GM12878 (cell line): Measurements from ENCODE around the gene EXOC4. TPM values are rescaled to one million over a fixed set of nuclear protein-coding genes. Genes with fewer than 3 reads are reported as not detected.

Experiments
- ATAC-seq: fragments of 200-7000 bp; cut with Tn5 transposase; 3 replicates; pipeline ENCODE4 v1.9.1; 2020; ENCODE audit warnings: mild to moderate bottlenecking, moderate library complexity
- BruUV-seq: library from RNA; stranded (reverse); fragments of 400-500 nt; replicated peaks from 2 replicates; lab custom pipeline; 2021; lab: Mats Ljungman, UMichigan
- CTCF ChIA-PET: fragments of 300-600 bp; sonication (Branson Sonifier 250); formaldehyde crosslinking; extraction: SDS; loops from one replicate; lab custom pipeline; 2021; ENCODE audit warnings: inconsistent platforms; lab: Yijun Ruan, JAX
- POLR2A ChIA-PET: fragments of 350-600 bp; formaldehyde crosslinking; extraction: SDS; loops from one replicate; lab custom pipeline; 2021; ENCODE audit warnings: inconsistent platforms; lab: Charles Lee
- RAD21 ChIA-PET: fragments of 300-600 bp; sonication (Branson Sonifier 250); formaldehyde crosslinking; loops from one replicate; lab custom pipeline; 2023; ENCODE audit warnings: antibody characterized with exemption; ENCODE audit not compliant: unreplicated experiment; lab: Charles Lee
- SMC1A ChIA-PET: fragments of 300-600 bp; sonication (Branson Sonifier 250); formaldehyde crosslinking; loops from one replicate; lab custom pipeline; 2023; ENCODE audit not compliant: unreplicated experiment, uncharacterized antibody; lab: Charles Lee
- DNase-seq: peaks from one replicate; pipeline ENCODE4 v3.0.0-alpha.2; 2011; ENCODE audit warnings: low read depth, low spot score
- FAIRE-seq: peaks from 3 replicates; lab custom pipeline; 2011; peaks lifted over from hg19 to GRCh38; lab: Jason Lieb, UNC
- H2AFZ ChIP-seq: 2 replicates; pipeline ENCODE4 v1.6.0; 2011; ENCODE audit warnings: low read depth, low read length, control low read depth; ENCODE audit not compliant: control insufficient read depth
- H3K27ac ChIP-seq: 2 replicates; pipeline ENCODE4 v1.5.1; 2011; ENCODE audit warnings: control low read depth; ENCODE audit not compliant: control insufficient read depth, insufficient read depth
- H3K27me3 ChIP-seq, 2 experiments: replicated peaks in 1 of 2; 2 replicates each; pipeline versions ENCODE4 v1.6.0 to v1.6.1; 2011; ENCODE audit warnings: low read length in 1 of 2; ENCODE audit not compliant: control insufficient read depth in 2 of 2, insufficient read depth in 2 of 2
- H3K36me3 ChIP-seq, 2 experiments: 2 replicates each; pipeline ENCODE4 v1.5.1; 2011; ENCODE audit warnings: low read length in 1 of 2; ENCODE audit not compliant: control insufficient read depth in 2 of 2, insufficient read depth in 2 of 2
- H3K4me1 ChIP-seq: 2 replicates; pipeline ENCODE4 v1.6.1; 2011; ENCODE audit warnings: mild to moderate bottlenecking, low read length, moderate library complexity, mixed read lengths; ENCODE audit not compliant: control insufficient read depth, insufficient read depth
- H3K4me2 ChIP-seq: 2 replicates; pipeline ENCODE4 v1.6.0; 2011; ENCODE audit warnings: control low read depth; ENCODE audit not compliant: control insufficient read depth, insufficient read depth
- H3K4me3 ChIP-seq: fragments of 200-600 bp; sonication (generic); 2 replicates; pipeline ENCODE4 v1.5.1; 2016
- H3K79me2 ChIP-seq: 2 replicates; pipeline ENCODE4 v1.6.0; 2011; ENCODE audit warnings: low read length; ENCODE audit not compliant: control insufficient read depth, insufficient read depth
- H3K9ac ChIP-seq: 2 replicates; pipeline ENCODE4 v1.8.0; 2011; ENCODE audit warnings: low read length, control low read depth, mixed read lengths; ENCODE audit not compliant: control insufficient read depth, insufficient read depth
- H3K9me3 ChIP-seq: replicated peaks from 3 replicates; pipeline ENCODE4 v1.5.1; 2011; ENCODE audit warnings: mild to moderate bottlenecking, low read length; ENCODE audit not compliant: control insufficient read depth, insufficient read depth
- H4K20me1 ChIP-seq: 2 replicates; pipeline ENCODE4 v1.6.0; 2011; ENCODE audit not compliant: control insufficient read depth, insufficient read depth
- ATF7 ChIP-seq: fragments of 450-650 bp; IDR thresholded peaks from 2 replicates; pipeline ENCODE4 v1.6.1; 2016; ENCODE audit warnings: low read depth, mild to moderate bottlenecking
- BHLHE40 ChIP-seq, 2 experiments: fragments of 450-650 bp in 1 of 2; IDR thresholded peaks; 2 replicates each; pipeline ENCODE4 v1.6.1; 2011 to 2017; ENCODE audit warnings: low read depth in 2 of 2, borderline replicate concordance in 1 of 2, improper control_type of control experiment in 1 of 2, low read length in 1 of 2, mild to moderate bottlenecking in 1 of 2
- CBFB ChIP-seq: IDR thresholded peaks from 2 replicates; pipeline ENCODE4 v1.6.1; 2016; ENCODE audit warnings: antibody characterized with exemption, low read depth
- CTCF ChIP-seq, 3 experiments: IDR thresholded peaks in 2 of 3; conservative IDR thresholded peaks in 1 of 3; 2 replicates each; pipeline ENCODE4 v1.5.1; 2011; ENCODE audit warnings: low read depth in 3 of 3, low read length in 3 of 3, mild to moderate bottlenecking in 3 of 3, control low read depth in 2 of 3, moderate library complexity in 2 of 3, inconsistent platforms in 1 of 3, mixed read lengths in 1 of 3; ENCODE audit not compliant: control insufficient read depth in 2 of 3, insufficient read depth in 1 of 3; ENCODE audit errors: extremely low read depth in 1 of 3
- DPF2 ChIP-seq: fragments of 450-650 bp; IDR thresholded peaks from 2 replicates; pipeline ENCODE4 v1.6.1; 2017; ENCODE audit warnings: mild to moderate bottlenecking
- EGR1 ChIP-seq, 2 experiments: IDR thresholded peaks; 1 replicate in 1 of 2; 2 replicates in 1 of 2; pipeline ENCODE4 v1.6.1; 2011 to 2012; ENCODE audit warnings: low read depth in 2 of 2, low read length in 2 of 2, borderline replicate concordance in 1 of 2, mild to moderate bottlenecking in 1 of 2, moderate library complexity in 1 of 2
- ELK1 ChIP-seq: IDR thresholded peaks from 2 replicates; pipeline ENCODE4 v1.6.1; 2012; ENCODE audit warnings: low read depth, low read length, improper control_type of control experiment
- ESRRA ChIP-seq: IDR thresholded peaks from 2 replicates; pipeline ENCODE4 v1.6.1; 2012; ENCODE audit warnings: mild to moderate bottlenecking, low read length, improper control_type of control experiment
- FOXM1 ChIP-seq: IDR thresholded peaks from 2 replicates; pipeline ENCODE4 v1.6.1; 2012; ENCODE audit warnings: low read depth, mild to moderate bottlenecking, inconsistent platforms, low read length, moderate library complexity
- GATAD2B ChIP-seq: fragments of 450-650 bp; conservative IDR thresholded peaks from 2 replicates; pipeline ENCODE4 v1.6.1; 2017; ENCODE audit warnings: low read depth, mild to moderate bottlenecking, moderate library complexity
- LARP7 ChIP-seq: fragments of 450-650 bp; IDR thresholded peaks from 2 replicates; pipeline ENCODE4 v1.6.1; 2017; ENCODE audit warnings: mild to moderate bottlenecking
- MEF2A ChIP-seq: IDR thresholded peaks from 2 replicates; pipeline ENCODE4 v1.6.1; 2011; ENCODE audit warnings: low read depth, mild to moderate bottlenecking, low read length, moderate library complexity; ENCODE audit not compliant: insufficient read depth
- RAD21 ChIP-seq: IDR thresholded peaks from 2 replicates; pipeline ENCODE4 v1.6.1; 2011; ENCODE audit warnings: mild to moderate bottlenecking, low read depth, low read length, moderate library complexity; ENCODE audit not compliant: insufficient read depth
- SREBF1 ChIP-seq: IDR thresholded peaks from 2 replicates; pipeline ENCODE4 v1.6.1; 2012; ENCODE audit warnings: mild to moderate bottlenecking, low read length
- SUZ12 ChIP-seq: fragments of 200-600 bp; sonication (generic); IDR thresholded peaks from one replicate; pipeline ENCODE4 v1.6.1; 2018; ENCODE audit warnings: antibody characterized with exemption, mild to moderate bottlenecking; ENCODE audit not compliant: unreplicated experiment
- TBL1XR1 ChIP-seq: IDR thresholded peaks from 2 replicates; pipeline ENCODE4 v1.6.1; 2012; ENCODE audit warnings: low read depth, low read length, improper control_type of control experiment
- TCF12 ChIP-seq: IDR thresholded peaks from 2 replicates; pipeline ENCODE4 v1.6.1; 2011; ENCODE audit warnings: low read depth, mild to moderate bottlenecking, low read length
- ZBTB40 ChIP-seq: fragments of 450-650 bp; IDR thresholded peaks from 2 replicates; pipeline ENCODE4 v1.6.1; 2016; ENCODE audit warnings: mild to moderate bottlenecking, moderate library complexity, borderline replicate concordance
- WGBS: methylation state at CpG from one replicate; pipeline ENCODE4 v1.1.6; 2016; ENCODE audit warnings: low lambda C conversion rate; ENCODE audit not compliant: insufficient replicate concordance, insufficient coverage; ENCODE audit errors: missing lambda C conversion rate; 5-methylcytosine and 5-hydroxymethylcytosine counted together
- in situ Hi-C: fragments of 300-500 bp; cut with MboI; formaldehyde crosslinking; loops from 9 replicates; pipeline ENCODE4 v1.14.3; 2018; ENCODE audit warnings: mixed read lengths
- intact Hi-C: fragments of 100-400 bp; cut with micrococcal nuclease; formaldehyde crosslinking; loops from one replicate; pipeline ENCODE4 v1.14.2; 2022; ENCODE audit not compliant: unreplicated experiment
- polyA plus RNA-seq, 11 experiments: library from polyadenylated mRNA; depleted of rRNA in 4 of 11; unstranded in 6 of 11; stranded (reverse) in 5 of 11; fragments of >200 nt; fragmentation: Nextera tagmentation in 4 of 11; fragmentation: Illumina TruSeq in 1 of 11; extraction: Ambion mirVana in 4 of 11; extraction: Trizol in 1 of 11; gene quantifications; 1 replicate in 1 of 11; 2 replicates in 10 of 11; pipeline versions ENCODE4 v1.2.1 to v1.2.3, GENCODE V29; 2011 to 2016; ENCODE audit warnings: inconsistent platforms in 2 of 11, missing spikeins in 2 of 11, low read depth in 1 of 11
- total RNA-seq, 4 experiments: library from RNA; depleted of rRNA in 3 of 4; stranded (reverse); fragments of >200 nt in 3 of 4; fragmentation: Illumina TruSeq in 1 of 4; extraction: Trizol in 1 of 4; gene quantifications; 2 replicates each; pipeline versions ENCODE4 v1.2.1 to v1.2.3, GENCODE V29; 2013 to 2021

The EXOC4 gene
- total and polyA plus RNA-seq, 10 of the 15 experiments (the other 5 are each of a cell fraction or from before 2014, with no cell fraction given), result 13.2 to 44.5 (median 29.6) TPM

GRCh38 chr7:133536450-133536849 is 283.6 kb downstream of the EXOC4 start (continued):
- no peak for TF ChIP-seq BHLHE40 (IDR thresholded peaks at IDR 0.05; ENCODE audit: borderline replicate concordance in 1 of 2, low read depth in 2 of 2, low read length in 1 of 2)
- no peak for TF ChIP-seq CTCF (IDR thresholded peaks at IDR 0.05 in 2 of 3, conservative IDR thresholded peaks at IDR 0.05 in 1 of 3; ENCODE audit: control insufficient read depth in 2 of 3, extremely low read depth in 1 of 3, insufficient read depth in 1 of 3, low read depth in 3 of 3, low read length in 3 of 3)
- TF ChIP-seq MEF2A, result no peak
- no peak for TF ChIP-seq ATF7
- TF ChIP-seq, all 136 proteins: peak for 0

GRCh38 chr7:133539016-133539415 is 286.1 kb downstream of the EXOC4 start:
- Histone ChIP-seq H3K9ac (no peak overlapping the region), H3K4me2 (no peak overlapping the region), H3K27ac (no peak overlapping the region), H3K4me1 (no peaks in the 10 kb centered on the region), H3K79me2 (no peaks in the 10 kb centered on the region), H4K20me1 (no peaks in the 10 kb centered on the region), H3K36me3 (no peaks in the 10 kb centered on the region), H2AFZ (no peak overlapping the region), H3K9me3 (no peaks in the 10 kb centered on the region), H3K27me3 (no peaks in the 10 kb centered on the region), H3K4me3 (no peak overlapping the region)
- SMC1A ChIA-PET, result no interaction called here
- ATAC-seq, result no peak
- POLR2A ChIA-PET, result no interaction called here
- CTCF ChIA-PET, result no interaction called here
- in situ Hi-C loops (no loop called here), intact Hi-C loops (no loop called here)
- BruUV-seq, result no TSS peak
- DNase-seq, result no peak
- 95% methylated on average over 2 of the region's 2 CpGs for WGBS
- FAIRE-seq, result no peak
- RAD21 ChIA-PET, result no interaction called here
- TF ChIP-seq ZBTB40 (no peak), CBFB (no peak), ESRRA (no peak), LARP7 (no peak), TBL1XR1 (no peak), FOXM1 (no peak), ELK1 (no peak), SREBF1 (no peak), EGR1 (IDR thresholded peaks at IDR 0.05; ENCODE audit: borderline replicate concordance in 1 of 2, low read depth in 2 of 2, low read length in 2 of 2) (no peak), GATAD2B (no peak), SUZ12 (no peak), DPF2 (no peak), RAD21 (no peak), TCF12 (no peak)
